HUES6 (cell line): Measurements from ENCODE around the gene MRPS24.

Experiments
- H3K27ac ChIP-seq: 2 replicates; pipeline ENCODE4 v1.7.0; 2013; ENCODE audit warnings: low read depth, mild to moderate bottlenecking, low read length, inconsistent platforms
- H3K27me3 ChIP-seq: 2 replicates; pipeline ENCODE4 v1.6.1; 2013; ENCODE audit warnings: low read length; ENCODE audit not compliant: control insufficient read depth, insufficient read depth
- H3K36me3 ChIP-seq: 2 replicates; pipeline ENCODE4 v1.6.1; 2013; ENCODE audit warnings: low read length; ENCODE audit not compliant: control insufficient read depth, insufficient read depth
- H3K4me1 ChIP-seq: 2 replicates; pipeline ENCODE4 v1.6.1; 2013; ENCODE audit warnings: low read length; ENCODE audit not compliant: control insufficient read depth, insufficient read depth
- H3K4me3 ChIP-seq: 2 replicates; pipeline ENCODE4 v1.5.1; 2013; ENCODE audit warnings: low read depth, low read length
- H3K9ac ChIP-seq: one replicate; pipeline ENCODE4 v1.6.1; 2013; ENCODE audit warnings: mild to moderate bottlenecking, low read length
- H3K9me3 ChIP-seq: 2 replicates; pipeline ENCODE4 v1.6.1; 2013; ENCODE audit warnings: low read depth, low read length; ENCODE audit not compliant: control insufficient read depth, insufficient read depth

The MRPS24 gene

GRCh38 chr7:43891069-43891955, 22.0 kb upstream of the MRPS24 start:
- H3K4me1 ChIP-seq, result no peaks in the 10 kb centered on the region
- no peak overlapping the region for H3K4me3 ChIP-seq
- no peak overlapping the region for H3K9ac ChIP-seq
- no peaks in the 10 kb centered on the region for H3K27me3 ChIP-seq
- no peaks in the 10 kb centered on the region; the same call in 1 of the 2 replicates for H3K36me3 ChIP-seq
- H3K9me3 ChIP-seq, result no peaks in the 10 kb centered on the region
- H3K27ac ChIP-seq, result no peak overlapping the region

- no peaks in the 10 kb centered on the region for H3K9me3 ChIP-seq
- H3K4me3 ChIP-seq, result no peak overlapping the region
- H3K27ac ChIP-seq, result no peak overlapping the region
- no peak overlapping the region for H3K9ac ChIP-seq
- H3K36me3 ChIP-seq, result peaks cover 6% of the 10 kb centered on the region
- no peaks in the 10 kb centered on the region for H3K4me1 ChIP-seq
- no peaks in the 10 kb centered on the region for H3K27me3 ChIP-seq
Observed at GRCh38 chr7:43890468-43890867, 21.2 kb upstream of the MRPS24 start.

GRCh38 chr7:43888993-43889945, 20.0 kb upstream of the MRPS24 start:
- Histone ChIP-seq H3K4me1 (no peaks in the 10 kb centered on the region), H3K9ac (no peak overlapping the region)

GRCh38 chr7:43884617-43885016, 15.3 kb upstream of the MRPS24 start:
- Histone ChIP-seq H3K4me3 (no peak overlapping the region), H3K27ac (no peak overlapping the region), H3K4me1 (peaks cover 8% of the 10 kb centered on the region; the same call in 1 of the 2 replicates), H3K9me3 (no peaks in the 10 kb centered on the region), H3K9ac (no peak overlapping the region), H3K36me3 (peaks cover 17% of the 10 kb centered on the region), H3K27me3 (no peaks in the 10 kb centered on the region)

More at GRCh38 chr7:43888993-43889945, 20.0 kb upstream of the MRPS24 start:
- Histone ChIP-seq H3K27me3 (no peaks in the 10 kb centered on the region), H3K36me3 (peaks cover 8% of the 10 kb centered on the region), H3K4me3 (no peak overlapping the region), H3K9me3 (no peaks in the 10 kb centered on the region), H3K27ac (no peak overlapping the region)

GRCh38 chr7:43884209-43884608, 14.9 kb upstream of the MRPS24 start:
- Histone ChIP-seq H3K4me3 (no peak overlapping the region), H3K4me1 (peaks cover 8% of the 10 kb centered on the region; the same call in 1 of the 2 replicates), H3K9ac (no peak overlapping the region), H3K36me3 (peaks cover 18% of the 10 kb centered on the region), H3K27ac (no peak overlapping the region), H3K27me3 (no peaks in the 10 kb centered on the region), H3K9me3 (no peaks in the 10 kb centered on the region)

GRCh38 chr7:43880596-43880995, 11.3 kb upstream of the MRPS24 start:
- H3K36me3 ChIP-seq, result peaks cover 49% of the 10 kb centered on the region
- no peaks in the 10 kb centered on the region for H3K9me3 ChIP-seq
- no peak overlapping the region for H3K4me3 ChIP-seq
- no peak overlapping the region for H3K9ac ChIP-seq
- no peaks in the 10 kb centered on the region for H3K27me3 ChIP-seq
- no peak overlapping the region for H3K27ac ChIP-seq
- H3K4me1 ChIP-seq, result peaks cover 8% of the 10 kb centered on the region; the same call in 1 of the 2 replicates

GRCh38 chr7:43879477-43879876, 10.2 kb upstream of the MRPS24 start:
- no peaks in the 10 kb centered on the region for H3K9me3 ChIP-seq
- peaks cover 8% of the 10 kb centered on the region; the same call in 1 of the 2 replicates for H3K4me1 ChIP-seq
- no peak overlapping the region for H3K4me3 ChIP-seq
- peaks cover 49% of the 10 kb centered on the region for H3K36me3 ChIP-seq
- no peaks in the 10 kb centered on the region for H3K27me3 ChIP-seq
- no peak overlapping the region for H3K27ac ChIP-seq
- no peak overlapping the region for H3K9ac ChIP-seq

GRCh38 chr7:43878867-43879266, 9.6 kb upstream of the MRPS24 start:
- H3K27me3 ChIP-seq, result no peaks in the 10 kb centered on the region
- H3K4me3 ChIP-seq, result no peak overlapping the region
- no peaks in the 10 kb centered on the region for H3K9me3 ChIP-seq
- H3K4me1 ChIP-seq, result peaks cover 8% of the 10 kb centered on the region; the same call in 1 of the 2 replicates
- H3K36me3 ChIP-seq, result peaks cover 44% of the 10 kb centered on the region
- no peak overlapping the region for H3K9ac ChIP-seq
- no peak overlapping the region for H3K27ac ChIP-seq

GRCh38 chr7:43877968-43878864, 8.9 kb upstream of the MRPS24 start:
- peaks cover 44% of the 10 kb centered on the region for H3K36me3 ChIP-seq

More at GRCh38 chr7:43877968-43878864, 8.9 kb upstream of the MRPS24 start:
- no peak overlapping the region for H3K4me3 ChIP-seq
- no peaks in the 10 kb centered on the region for H3K27me3 ChIP-seq
- H3K9ac ChIP-seq, result no peak overlapping the region
- H3K27ac ChIP-seq, result no peak overlapping the region
- H3K4me1 ChIP-seq, result peaks cover 8% of the 10 kb centered on the region; the same call in 1 of the 2 replicates
- H3K9me3 ChIP-seq, result no peaks in the 10 kb centered on the region
